ENCODE data around the gene PREX1.

DNA sequence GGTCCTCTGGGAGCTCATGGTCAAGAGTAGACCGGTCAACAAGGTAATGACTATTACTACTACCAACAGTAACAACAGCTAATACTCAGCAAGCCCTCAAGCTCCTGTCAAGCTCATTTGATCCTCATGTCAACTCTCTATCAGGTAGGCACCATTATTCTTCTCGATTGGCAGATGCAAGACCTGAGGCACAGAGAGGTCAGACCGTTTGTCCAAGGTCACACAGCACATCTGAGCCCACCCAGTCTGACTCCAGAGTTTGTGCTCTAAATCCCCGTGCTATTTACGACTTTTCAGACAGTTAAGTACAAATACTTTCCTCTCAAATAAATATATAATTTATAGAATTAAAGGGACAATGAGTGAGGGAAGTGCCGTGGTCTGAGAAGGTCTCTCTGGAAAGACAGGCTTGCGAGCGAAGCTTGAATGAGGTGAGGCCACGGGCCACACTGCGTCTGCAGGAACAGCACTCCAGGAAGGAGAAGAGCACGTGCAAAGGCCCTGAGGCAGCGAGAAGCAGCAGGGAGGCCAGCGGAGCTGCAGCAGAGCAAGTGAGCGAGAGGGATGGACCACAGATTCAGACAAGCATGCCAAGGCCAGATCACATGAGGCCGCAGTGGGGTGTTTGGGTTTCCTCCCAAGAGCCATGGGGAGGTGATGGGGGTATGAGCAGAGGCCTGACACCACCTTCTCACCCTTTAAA is 117.3 kb downstream of the PREX1 start:
- TF ChIP-seq CTCF (IDR thresholded peaks at IDR 0.05) (no peak), POLR2A (IDR thresholded peaks at IDR 0.05) (no peak)
